HG03045 (cell line): Measurements from ENCODE around the gene TNFRSF25.
"Not testable (repeated sequence)": the region's sequence is repeated elsewhere in the genome, so short reads cannot be mapped to it uniquely, and the experiment has no call there.

Experiments
- ATAC-seq: cut with Tn5 transposase; IDR thresholded peaks from one replicate; pipeline ENCODE4 v1.9.1; 2021; ENCODE audit warnings: mild to moderate bottlenecking, moderate library complexity; ENCODE audit not compliant: unreplicated experiment

TNFRSF25 gene

DNA sequence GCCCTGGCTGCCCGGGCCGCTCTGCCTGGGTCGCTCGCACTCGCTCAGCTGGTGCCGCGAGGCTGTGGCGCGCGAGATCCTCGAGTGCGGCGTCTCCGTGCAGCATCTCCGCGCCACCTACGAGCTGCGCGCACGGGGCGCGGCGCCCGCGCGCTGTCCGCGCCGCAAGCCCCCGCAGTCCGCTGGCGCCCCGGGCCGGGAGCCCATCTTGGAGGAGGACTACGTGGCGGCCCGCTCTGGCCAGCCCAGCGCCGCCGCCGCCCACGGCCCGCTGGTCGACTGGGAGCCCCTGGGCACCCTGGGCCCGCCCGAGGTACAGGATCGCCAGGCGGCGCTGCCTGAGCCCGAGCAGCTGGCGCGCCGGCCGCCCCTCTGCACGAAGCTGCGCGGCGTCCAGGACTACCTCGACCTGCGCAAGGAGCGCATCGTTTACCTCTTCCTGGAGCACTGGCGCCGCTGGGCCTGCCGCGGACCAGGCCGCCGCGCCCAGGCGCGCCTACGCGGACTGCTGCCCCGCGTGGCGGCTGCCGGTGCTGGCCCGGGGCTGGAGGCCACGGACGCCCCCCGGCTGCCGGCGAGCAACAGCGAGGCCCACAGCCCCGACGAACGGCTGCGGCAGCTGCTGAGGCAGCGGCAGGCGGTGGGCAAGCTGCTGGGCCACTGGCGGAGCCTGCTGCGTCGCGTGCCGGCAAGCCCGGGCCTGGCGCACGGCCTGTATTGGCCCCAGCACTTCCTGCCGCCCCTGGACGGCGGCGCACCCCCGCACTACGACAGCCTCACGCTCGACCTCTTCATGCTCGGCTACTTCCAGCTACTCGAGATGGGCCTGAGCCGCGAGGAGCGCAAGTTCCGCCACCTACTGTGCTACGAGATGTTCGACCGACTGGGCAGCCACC is 10.9 kb downstream of the TNFRSF25 start:
- no peak for ATAC-seq

GRCh38 chr1:6453895-6454855 is 11.8 kb downstream of the TNFRSF25 start:
- ATAC-seq, result not testable (repeated sequence)

DNA sequence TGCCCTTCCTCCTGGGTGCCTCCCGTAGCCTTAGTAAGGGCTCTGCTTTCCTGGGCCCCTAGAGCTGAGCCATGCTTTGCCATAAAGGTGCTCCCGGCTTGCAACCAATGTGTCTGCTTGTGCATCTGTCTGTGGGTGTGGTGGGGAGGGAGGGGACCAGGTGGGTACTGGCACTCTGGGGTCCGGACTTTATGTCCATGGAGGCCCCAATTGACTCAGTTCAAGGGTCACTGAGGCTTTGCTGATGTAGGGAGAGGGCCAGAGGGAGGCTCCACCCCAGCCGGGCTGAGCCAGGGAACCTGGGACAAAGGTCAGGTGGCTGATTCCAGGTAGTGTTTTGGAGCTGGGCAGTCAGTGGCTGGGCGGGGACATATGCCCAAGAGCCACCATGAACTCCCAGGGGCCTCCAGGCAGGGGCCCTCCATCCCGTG is 15.0 kb downstream of the TNFRSF25 start:
- no peak for ATAC-seq

DNA sequence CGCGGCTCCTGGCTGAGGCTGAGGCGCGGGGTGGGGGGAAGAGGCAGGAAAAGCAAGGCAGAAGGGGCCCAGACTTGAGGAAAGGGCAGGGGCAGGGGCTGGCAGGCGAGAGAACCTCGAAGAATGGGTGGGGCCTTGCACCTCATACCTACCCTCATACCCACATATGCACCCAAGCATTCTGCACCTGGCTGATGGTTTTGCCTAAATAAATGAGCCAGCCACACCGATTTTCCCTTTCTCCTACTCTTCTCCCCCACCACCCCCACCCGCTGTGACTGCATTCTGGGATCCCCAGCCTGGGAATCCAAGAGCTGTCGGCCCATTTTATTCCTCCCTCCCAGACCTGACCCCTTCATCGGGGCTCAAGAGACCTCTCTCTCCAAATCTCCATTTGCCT is 15.5 kb downstream of the TNFRSF25 start:
- not testable (repeated sequence) for ATAC-seq

DNA sequence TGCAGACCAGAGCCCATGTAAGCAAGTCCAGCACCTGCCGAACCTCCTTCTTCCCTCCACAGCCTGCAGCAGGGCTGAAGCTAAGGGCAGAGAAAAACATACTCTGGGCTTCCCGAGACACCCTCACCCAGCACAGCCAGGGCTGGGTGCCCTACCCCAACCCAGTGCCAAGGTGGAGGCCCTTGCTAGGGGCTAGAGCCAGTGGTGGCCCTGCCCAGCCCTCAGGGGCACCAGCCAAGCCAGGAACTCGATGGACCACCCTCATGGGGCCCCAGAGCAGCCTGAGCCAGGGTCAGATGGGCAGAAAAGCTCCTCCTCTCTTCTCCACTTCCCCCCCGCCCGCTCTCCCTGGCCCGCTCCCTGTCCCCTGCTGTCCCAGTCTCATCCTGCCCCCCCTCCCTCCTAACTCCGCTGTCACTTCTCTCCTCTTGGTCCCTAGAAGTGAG is 15.9 kb downstream of the TNFRSF25 start:
- ATAC-seq, result no peak

GRCh38 chr1:6448749-6449631 is 17.0 kb downstream of the TNFRSF25 start:
- ATAC-seq, result no peak

- no peak for ATAC-seq
Measured at GRCh38 chr1:6447818-6448748, 17.9 kb downstream of the TNFRSF25 start.

DNA sequence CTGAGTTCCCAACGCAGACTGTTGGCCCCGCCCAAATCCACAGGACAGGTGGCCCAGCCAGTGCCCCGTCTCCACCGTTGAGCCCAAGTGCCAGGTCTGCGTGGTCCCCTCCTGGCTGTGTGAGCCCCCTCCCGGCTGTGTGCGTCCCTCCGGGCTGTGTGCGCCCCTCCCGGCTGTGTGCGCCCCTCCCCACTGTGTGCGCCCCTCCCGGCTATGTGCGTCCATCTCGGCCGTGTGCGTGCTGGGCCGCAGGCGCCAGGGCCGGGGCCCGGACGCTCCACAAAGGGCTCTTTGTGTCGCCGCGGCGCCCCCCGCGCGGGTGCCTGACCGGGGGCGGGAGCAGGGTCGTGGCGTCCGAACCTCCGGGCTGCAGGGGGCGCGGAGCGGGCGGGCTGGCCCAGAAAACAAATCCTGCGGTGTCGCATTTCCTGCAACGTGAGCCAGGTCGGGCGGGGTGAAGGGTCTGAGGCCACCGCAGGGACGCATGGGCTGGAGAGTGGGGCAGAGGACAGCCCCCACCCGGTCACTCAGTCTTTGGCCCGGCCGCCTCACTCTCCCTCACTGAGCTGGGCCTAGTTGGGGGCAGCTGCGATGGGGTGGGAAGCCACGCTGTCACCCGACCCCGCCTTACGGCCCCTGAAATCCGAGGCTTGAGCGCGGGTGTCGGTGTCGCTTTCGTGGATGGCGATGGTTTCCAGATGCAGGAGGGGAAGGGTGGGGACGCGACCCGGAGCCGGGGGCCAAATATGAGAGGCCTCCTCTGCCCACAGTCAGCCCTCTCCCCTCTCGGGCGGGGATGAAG is 18.8 kb downstream of the TNFRSF25 start:
- ATAC-seq, result no peak

GRCh38 chr1:6446665-6447015 is 19.3 kb downstream of the TNFRSF25 start:
- ATAC-seq, result no peak

DNA sequence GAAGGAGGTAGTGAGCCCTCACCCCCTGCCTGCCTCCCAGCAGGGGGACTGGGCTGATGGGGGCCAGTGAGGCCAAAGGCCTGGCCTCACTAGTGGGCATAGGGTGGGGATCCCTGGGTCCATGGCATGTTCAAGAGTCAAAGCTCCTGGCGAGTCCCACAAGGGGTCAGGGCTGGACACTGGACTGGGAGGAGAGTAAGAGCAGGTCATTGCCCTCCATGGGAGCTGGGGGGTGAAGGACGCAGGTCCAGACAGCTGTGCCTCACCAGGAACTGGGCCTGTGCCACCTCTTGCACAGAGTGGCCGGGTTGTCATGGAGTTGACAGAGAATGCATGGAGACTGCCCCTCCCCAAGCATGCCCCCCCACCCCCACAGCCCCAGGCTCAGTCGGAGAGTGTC is 20.0 kb downstream of the TNFRSF25 start:
- not testable (repeated sequence) for ATAC-seq

GRCh38 chr1:6445062-6445763 is 20.8 kb downstream of the TNFRSF25 start:
- ATAC-seq, result no peak

DNA sequence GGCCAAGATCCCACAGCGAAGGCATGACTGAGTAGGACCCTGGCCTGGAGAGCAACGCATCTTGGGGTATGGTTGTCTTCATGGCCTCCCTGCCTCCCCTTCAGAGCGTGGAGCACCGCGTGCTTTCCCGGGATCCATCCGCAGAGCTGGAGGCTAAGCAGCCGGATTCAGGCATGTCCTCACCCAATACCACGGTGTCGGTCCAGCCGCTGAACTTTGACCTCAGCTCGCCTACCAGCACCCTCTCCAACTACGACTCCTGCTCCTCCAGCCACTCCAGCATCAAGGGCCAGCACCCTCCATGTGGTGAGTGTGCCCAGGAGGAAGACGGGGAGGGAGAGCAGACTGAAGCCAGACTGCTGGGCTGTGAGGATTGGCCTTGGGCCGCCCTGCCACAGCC is 21.6 kb downstream of the TNFRSF25 start:
- ATAC-seq, result no peak

GRCh38 chr1:6443339-6444115 is 22.4 kb downstream of the TNFRSF25 start:
- ATAC-seq, result no peak

DNA sequence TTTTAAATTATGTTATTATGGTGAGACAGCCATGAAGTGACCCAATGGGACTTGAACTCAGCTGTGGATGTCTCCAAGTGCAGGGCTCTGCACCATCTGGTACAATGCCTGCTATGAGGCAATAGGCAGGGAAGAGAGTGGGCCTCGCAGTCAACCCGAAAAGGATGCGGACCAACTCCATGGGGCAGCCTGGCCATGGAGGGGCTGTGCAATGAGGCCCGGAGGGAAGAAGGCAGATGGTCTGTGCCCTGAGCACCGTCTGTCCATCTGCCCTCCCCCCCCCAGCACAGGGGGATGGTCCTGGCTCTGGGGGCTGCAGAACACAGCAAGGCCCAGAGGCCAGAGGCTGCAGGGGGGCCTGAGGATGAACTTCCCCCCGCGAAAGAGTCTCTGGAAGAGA is 24.4 kb downstream of the TNFRSF25 start:
- ATAC-seq, result no peak

DNA sequence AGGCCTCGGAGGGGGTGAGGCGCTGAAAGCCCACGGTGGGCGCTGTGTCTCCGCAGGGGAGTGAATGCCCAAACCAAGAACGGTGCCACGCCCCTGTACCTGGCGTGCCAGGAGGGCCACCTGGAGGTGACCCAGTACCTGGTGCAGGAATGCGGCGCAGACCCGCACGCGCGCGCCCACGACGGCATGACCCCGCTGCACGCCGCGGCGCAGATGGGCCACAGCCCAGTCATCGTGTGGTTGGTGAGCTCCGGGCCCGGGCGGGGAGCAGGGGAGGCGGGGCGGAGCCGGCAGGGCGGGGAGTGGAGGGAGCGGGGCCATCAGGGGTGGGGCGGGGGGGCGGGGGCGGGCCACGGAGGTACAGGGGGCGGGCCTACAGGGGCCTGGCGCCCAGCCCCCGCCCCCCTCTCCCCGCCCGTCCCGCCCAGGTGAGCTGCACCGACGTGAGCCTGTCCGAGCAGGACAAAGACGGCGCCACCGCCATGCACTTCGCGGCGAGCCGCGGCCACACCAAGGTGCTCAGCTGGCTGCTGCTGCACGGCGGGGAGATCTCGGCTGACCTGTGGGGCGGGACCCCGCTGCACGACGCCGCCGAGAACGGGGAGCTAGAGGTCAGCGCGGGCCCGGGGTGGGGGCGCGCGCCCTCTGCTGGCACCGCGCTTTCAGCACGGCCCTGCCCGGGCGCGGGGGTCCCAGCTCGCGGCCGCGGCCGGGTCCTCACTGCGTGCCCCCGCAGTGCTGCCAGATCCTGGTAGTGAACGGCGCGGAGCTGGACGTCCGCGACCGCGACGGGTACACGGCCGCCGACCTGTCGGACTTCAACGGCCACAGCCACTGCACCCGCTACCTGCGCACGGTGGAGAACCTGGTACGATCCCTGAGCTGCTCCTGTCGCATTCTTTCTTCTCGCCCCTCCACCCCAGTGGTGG is 25.5 kb downstream of the TNFRSF25 start:
- ATAC-seq, result no peak

DNA sequence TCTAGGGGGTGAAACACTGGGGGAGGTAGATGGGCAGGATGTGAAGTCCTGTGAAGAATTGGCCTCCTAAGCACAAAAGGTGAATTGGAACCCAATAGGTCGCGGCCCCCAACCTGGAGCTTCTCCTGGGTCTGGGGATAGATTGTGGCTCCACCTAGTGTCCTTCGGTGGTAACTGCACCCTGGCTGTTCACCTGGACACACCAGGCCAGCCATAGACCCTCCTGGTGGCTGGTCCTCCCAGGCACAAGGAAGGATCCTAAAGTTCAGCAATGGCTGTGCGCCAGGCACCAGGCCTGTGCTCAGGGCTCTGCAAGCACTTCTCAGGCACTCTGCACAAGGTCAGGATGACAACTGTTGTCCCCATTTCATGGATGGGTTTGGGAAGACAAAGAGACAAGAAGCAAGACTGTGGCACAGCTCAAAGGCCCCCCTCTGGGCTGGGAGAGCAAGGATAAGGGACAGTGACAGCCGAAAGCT is 27.9 kb downstream of the TNFRSF25 start:
- ATAC-seq, result no peak
